K562 (cell line): ENCODE data around the gene PDGFD. TPM values are rescaled to one million over a fixed set of nuclear protein-coding genes. Genes with fewer than 3 reads are reported as not detected.

Experiments
- ATAC-seq: fragments of 200-7000 bp; cut with Tn5 transposase; 3 replicates; pipeline ENCODE4 v1.9.1; 2020; ENCODE audit warnings: moderate library complexity
- BruUV-seq: library from RNA; stranded (reverse); fragments of 400-500 nt; replicated peaks from 2 replicates; lab custom pipeline; 2021; lab: Mats Ljungman, UMichigan
- CTCF ChIA-PET: fragments of 300-600 bp; formaldehyde crosslinking; extraction: SDS; loops from one replicate; lab custom pipeline; 2021; ENCODE audit warnings: low intra/inter-chr PET ratio; lab: Yijun Ruan, JAX
- POLR2A ChIA-PET: fragments of 300-600, 350-650 bp; sonication (Branson Sonifier 250); formaldehyde crosslinking; extraction: SDS; loops from one replicate; lab custom pipeline; 2021; ENCODE audit warnings: antibody characterized with exemption, inconsistent platforms; lab: Yijun Ruan, JAX
- DNase-seq, 4 experiments: peaks; one replicate each; pipeline versions ENCODE4 v3.0.0 to v3.0.0-alpha.2; 2011 to 2018; ENCODE audit warnings: low spot score in 3 of 4, mixed read lengths in 3 of 4; ENCODE audit errors: extremely low read depth in 1 of 4
- FAIRE-seq: peaks from 2 replicates; lab custom pipeline; 2011; peaks lifted over from hg19 to GRCh38; lab: Jason Lieb, UNC
- H2AFZ ChIP-seq: 2 replicates; pipeline ENCODE4 v1.6.0; 2011; ENCODE audit warnings: low read depth, low read length, control low read depth, inconsistent platforms
- H3K27ac ChIP-seq: fragments of 200-600 bp; 3 replicates; pipeline ENCODE4 v1.8.0; 2011; ENCODE audit warnings: low read depth, mild to moderate bottlenecking, control low read depth, inconsistent platforms, low read length, moderate library complexity, mixed read lengths; ENCODE audit errors: extremely low read depth
- H3K27me3 ChIP-seq, 2 experiments: fragments of 300-600 bp in 1 of 2; 2 replicates in 1 of 2; 3 replicates in 1 of 2; pipeline versions ENCODE4 v1.6.0 to v1.8.0; 2011; ENCODE audit warnings: inconsistent platforms in 2 of 2, low read length in 2 of 2, mild to moderate bottlenecking in 1 of 2, mixed read lengths in 1 of 2, moderate library complexity in 1 of 2; ENCODE audit not compliant: control insufficient read depth in 2 of 2, insufficient read depth in 2 of 2
- H3K36me3 ChIP-seq: fragments of 300-600 bp; 3 replicates; pipeline ENCODE4 v1.8.0; 2011; ENCODE audit warnings: mild to moderate bottlenecking, low read length, inconsistent platforms; ENCODE audit not compliant: control insufficient read depth, insufficient read depth
- H3K4me1 ChIP-seq, 2 experiments: fragments of 200-600 bp in 1 of 2; replicated peaks in 1 of 2; 2 replicates in 1 of 2; 3 replicates in 1 of 2; pipeline versions ENCODE4 v1.5.1 to v1.8.0; 2011; ENCODE audit warnings: inconsistent platforms in 2 of 2, low read length in 2 of 2, mild to moderate bottlenecking in 1 of 2, mixed read lengths in 1 of 2, moderate library complexity in 1 of 2; ENCODE audit not compliant: control insufficient read depth in 2 of 2, insufficient read depth in 2 of 2
- H3K4me2 ChIP-seq: 2 replicates; pipeline ENCODE4 v1.6.1; 2011; ENCODE audit warnings: low read length, control low read depth, inconsistent platforms, mixed read lengths; ENCODE audit not compliant: insufficient read depth
- H3K4me3 ChIP-seq: fragments of 200-600 bp; sonication (generic), shearing (Covaris generic); 2 replicates; pipeline ENCODE4 v1.5.1; 2016; ENCODE audit warnings: control low read depth, inconsistent platforms
- H3K79me2 ChIP-seq: fragments of 200-600 bp; 3 replicates; pipeline ENCODE4 v1.8.0; 2011; ENCODE audit warnings: low read length, inconsistent platforms; ENCODE audit not compliant: control insufficient read depth, insufficient read depth
- H3K9ac ChIP-seq, 2 experiments: 2 replicates each; pipeline versions ENCODE4 v1.6.0 to v1.6.1; 2011; ENCODE audit warnings: low read depth in 2 of 2, low read length in 2 of 2, control low read depth in 1 of 2, inconsistent platforms in 1 of 2, mild to moderate bottlenecking in 1 of 2, mixed read lengths in 1 of 2; ENCODE audit not compliant: insufficient read depth in 1 of 2
- H3K9me1 ChIP-seq: one replicate; pipeline ENCODE4 v1.6.0; 2011; ENCODE audit warnings: inconsistent platforms, mild to moderate bottlenecking, low read length, moderate library complexity; ENCODE audit not compliant: control insufficient read depth, insufficient read depth
- H3K9me3 ChIP-seq: replicated peaks from 2 replicates; pipeline ENCODE4 v1.5.1; 2011; ENCODE audit warnings: low read depth, low read length, inconsistent platforms; ENCODE audit not compliant: control insufficient read depth, insufficient read depth
- H4K20me1 ChIP-seq: replicated peaks from 2 replicates; pipeline ENCODE4 v1.6.1; 2011; ENCODE audit warnings: low read length, inconsistent platforms, mixed read lengths; ENCODE audit not compliant: control insufficient read depth, insufficient read depth
- ARID1B ChIP-seq: fragments of 450-650 bp; IDR thresholded peaks from 2 replicates; pipeline ENCODE4 v1.6.1; 2016; ENCODE audit warnings: antibody characterized with exemption, mild to moderate bottlenecking, inconsistent platforms
- DNMT1 ChIP-seq: fragments of 450-650 bp; IDR thresholded peaks from 2 replicates; pipeline ENCODE4 v1.6.1; 2016; ENCODE audit warnings: antibody characterized with exemption, mild to moderate bottlenecking
- MCM3 ChIP-seq: fragments of 450-650 bp; IDR thresholded peaks from 2 replicates; pipeline ENCODE4 v1.6.1; 2016
- ZNF140 ChIP-seq: fragments of 250-450 bp; sonication (Bioruptor Pico); IDR thresholded peaks from 2 replicates; pipeline ENCODE4 v1.8.0; 2021; ENCODE audit warnings: moderate library complexity, mild to moderate bottlenecking, inconsistent platforms
- ZNF444 ChIP-seq: fragments of 250-450 bp; sonication (Bioruptor Pico); IDR thresholded peaks from 2 replicates; pipeline ENCODE4 v1.4.0; 2020; ENCODE audit warnings: mild to moderate bottlenecking, moderate library complexity
- ZNF830 ChIP-seq: fragments of 250-450 bp; sonication (Bioruptor Pico); IDR thresholded peaks from 2 replicates; pipeline ENCODE4 v1.5.0; 2021; ENCODE audit warnings: mild to moderate bottlenecking
- WGBS: fragments of 100-300 bp; shearing (Covaris generic); methylation state at CpG from one replicate; pipeline ENCODE4 v1.1.6; 2016; ENCODE audit warnings: low coverage, mixed read lengths; ENCODE audit not compliant: insufficient coverage; ENCODE audit errors: missing lambda C conversion rate; 5-methylcytosine and 5-hydroxymethylcytosine counted together
- in situ Hi-C: fragments of 300-500 bp; cut with MboI; formaldehyde crosslinking; loops from 4 replicates; pipeline ENCODE4 v1.15.0; 2018; ENCODE audit warnings: inconsistent platforms, mixed read lengths
- intact Hi-C: fragments of 100-400 bp; cut with micrococcal nuclease; formaldehyde crosslinking; loops from 2 replicates; pipeline ENCODE4 v1.14.2; 2022
- polyA plus RNA-seq, 8 experiments: library from polyadenylated mRNA; depleted of rRNA in 4 of 8; stranded (reverse) in 5 of 8; unstranded in 3 of 8; fragments of >200 nt; fragmentation: Nextera tagmentation in 2 of 8; fragmentation: Illumina TruSeq in 1 of 8; extraction: Ambion mirVana in 2 of 8; extraction: Trizol in 1 of 8; gene quantifications; 2 replicates each; pipeline versions ENCODE4 v1.2.1 to v1.2.3, GENCODE V29; 2011 to 2014; ENCODE audit warnings: inconsistent platforms in 1 of 8, missing spikeins in 1 of 8
- total RNA-seq, 7 experiments: library from RNA; depleted of rRNA in 6 of 7; stranded (reverse); fragments of >200 nt in 6 of 7; fragmentation: Illumina TruSeq in 2 of 7; extraction: Trizol in 2 of 7; gene quantifications; 2 replicates each; pipeline versions ENCODE4 v1.2.1 to v1.2.3, GENCODE V29; 2011 to 2021; ENCODE audit warnings: low replicate concordance in 1 of 7
- TF ChIP-seq, protein P1 (sequence below): fragments of 250-450 bp; sonication (Bioruptor Pico); IDR thresholded peaks from 2 replicates; pipeline ENCODE4 v1.9.0; 2021; ENCODE audit warnings: mild to moderate bottlenecking, inconsistent platforms

PDGFD gene
- total and polyA plus RNA-seq, 9 of the 15 experiments (the other 6 are each of a cell fraction or from before 2014, with no cell fraction given) = 0.11 TPM; not detected in 8

DNA sequence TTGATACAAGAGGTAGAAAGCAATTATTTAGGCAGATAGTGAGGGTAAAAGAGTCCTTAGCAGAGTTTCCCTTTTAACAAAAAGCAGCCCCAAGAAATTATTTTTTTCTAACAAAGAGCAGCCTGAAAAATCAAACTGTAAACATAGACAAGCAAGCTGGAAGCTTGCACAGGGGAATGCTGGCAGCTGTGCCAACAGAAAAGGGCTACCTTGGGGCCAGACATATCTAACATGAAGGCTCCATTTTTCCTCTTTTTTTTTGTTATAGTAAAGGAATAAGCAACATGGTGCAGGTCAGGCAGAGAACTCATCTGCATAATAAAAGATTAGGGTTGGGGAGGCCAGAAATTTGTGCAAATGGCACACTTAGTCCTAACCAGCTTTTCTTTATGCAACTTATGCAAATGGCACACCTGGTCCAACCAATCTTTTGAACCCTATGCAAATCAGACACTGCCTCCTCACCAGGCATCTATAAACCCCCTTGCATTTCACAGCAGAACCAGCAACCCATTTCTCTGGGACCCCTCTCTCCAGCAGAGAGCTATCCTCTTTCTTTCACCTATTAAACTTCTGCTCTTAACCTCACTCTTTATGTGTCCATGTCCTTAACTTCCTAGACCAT lies 41.8 kb downstream of the PDGFD start (continued):
- TF ChIP-seq, protein P1, sequence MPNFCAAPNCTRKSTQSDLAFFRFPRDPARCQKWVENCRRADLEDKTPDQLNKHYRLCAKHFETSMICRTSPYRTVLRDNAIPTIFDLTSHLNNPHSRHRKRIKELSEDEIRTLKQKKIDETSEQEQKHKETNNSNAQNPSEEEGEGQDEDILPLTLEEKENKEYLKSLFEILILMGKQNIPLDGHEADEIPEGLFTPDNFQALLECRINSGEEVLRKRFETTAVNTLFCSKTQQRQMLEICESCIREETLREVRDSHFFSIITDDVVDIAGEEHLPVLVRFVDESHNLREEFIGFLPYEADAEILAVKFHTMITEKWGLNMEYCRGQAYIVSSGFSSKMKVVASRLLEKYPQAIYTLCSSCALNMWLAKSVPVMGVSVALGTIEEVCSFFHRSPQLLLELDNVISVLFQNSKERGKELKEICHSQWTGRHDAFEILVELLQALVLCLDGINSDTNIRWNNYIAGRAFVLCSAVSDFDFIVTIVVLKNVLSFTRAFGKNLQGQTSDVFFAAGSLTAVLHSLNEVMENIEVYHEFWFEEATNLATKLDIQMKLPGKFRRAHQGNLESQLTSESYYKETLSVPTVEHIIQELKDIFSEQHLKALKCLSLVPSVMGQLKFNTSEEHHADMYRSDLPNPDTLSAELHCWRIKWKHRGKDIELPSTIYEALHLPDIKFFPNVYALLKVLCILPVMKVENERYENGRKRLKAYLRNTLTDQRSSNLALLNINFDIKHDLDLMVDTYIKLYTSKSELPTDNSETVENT = no peak
- TF ChIP-seq DNMT1 (no peak), MCM3 (no peak), ARID1B (no peak), ZNF140 (no peak)

DNA sequence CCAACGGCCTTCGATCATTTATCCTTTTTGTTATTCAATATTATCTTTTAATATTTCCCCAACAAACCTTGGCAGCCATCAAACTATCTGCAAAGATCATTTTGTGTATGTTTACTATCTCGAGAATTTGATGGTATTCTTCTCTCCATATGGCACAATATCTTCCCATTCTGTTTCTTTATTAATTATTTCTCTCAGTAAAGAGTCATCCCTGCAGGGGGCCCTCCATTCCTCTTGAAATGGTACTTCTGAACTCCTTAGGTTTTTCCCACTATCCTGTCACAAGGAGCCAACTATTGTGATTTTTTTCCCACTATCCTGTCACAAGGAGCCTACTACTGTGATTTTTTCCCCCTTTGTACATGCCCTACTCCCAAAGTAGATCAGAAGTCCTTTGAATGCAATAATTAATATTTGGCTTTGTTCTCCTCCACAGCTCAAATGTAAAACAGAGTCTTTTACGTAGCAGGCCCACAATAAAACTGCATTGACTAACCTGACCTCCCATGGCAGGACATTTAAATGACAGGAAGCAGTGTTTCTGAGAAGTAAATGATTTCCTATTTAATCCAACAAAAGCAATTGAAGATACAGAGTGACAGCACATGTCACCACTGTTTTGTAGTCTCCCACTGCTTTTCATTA lies 43.3 kb downstream of the PDGFD start:
- intact Hi-C loops = no loop called here
- 3% methylated on average over 4 of the region's 4 CpGs for WGBS
- H3K4me2 ChIP-seq = no peak overlapping the region
- TF ChIP-seq ZNF830 = no peak
- no peak for TF ChIP-seq ZNF444 (CRISPR knock-in tag)

More for the DNA sequence above, 43.3 kb downstream of the PDGFD start:
- DNase-seq (no peak), FAIRE-seq (no peak), ATAC-seq (no peak)
- BruUV-seq = no TSS peak
- H3K79me2 ChIP-seq = no peaks in the 10 kb centered on the region
- H3K9ac ChIP-seq = no peak overlapping the region
- no peaks in the 10 kb centered on the region for H4K20me1 ChIP-seq
- no peak overlapping the region for H3K27ac ChIP-seq
- no peak overlapping the region for H2AFZ ChIP-seq
- H3K36me3 ChIP-seq = no peaks in the 10 kb centered on the region
- H3K27me3 ChIP-seq = no peaks in the 10 kb centered on the region
- ChIA-PET CTCF (no interaction called here), POLR2A (no interaction called here)
- no peaks in the 10 kb centered on the region for H3K9me1 ChIP-seq
- H3K9me3 ChIP-seq = 0 out of 2 replicates have a peak, but pooled peaks cover 3% of the 10 kb centered on the region
- H3K4me3 ChIP-seq = no peak overlapping the region
- no peaks in the 10 kb centered on the region for H3K4me1 ChIP-seq
- in situ Hi-C loops = no loop called here
